GM04503 (cell line): ENCODE measurements around the gene PLD5.

ENCODE experiments used
- DNase-seq: peaks from one replicate; pipeline ENCODE4 v3.0.0-alpha.2; 2012; ENCODE audit warnings: low read depth

Gene PLD5

GRCh38 chr1:242524571-242525359, at the start of gene PLD5:
Gene PLD5, minus strand, starts transcription at chr1:242524697.
- DNase-seq = no peak

DNA sequence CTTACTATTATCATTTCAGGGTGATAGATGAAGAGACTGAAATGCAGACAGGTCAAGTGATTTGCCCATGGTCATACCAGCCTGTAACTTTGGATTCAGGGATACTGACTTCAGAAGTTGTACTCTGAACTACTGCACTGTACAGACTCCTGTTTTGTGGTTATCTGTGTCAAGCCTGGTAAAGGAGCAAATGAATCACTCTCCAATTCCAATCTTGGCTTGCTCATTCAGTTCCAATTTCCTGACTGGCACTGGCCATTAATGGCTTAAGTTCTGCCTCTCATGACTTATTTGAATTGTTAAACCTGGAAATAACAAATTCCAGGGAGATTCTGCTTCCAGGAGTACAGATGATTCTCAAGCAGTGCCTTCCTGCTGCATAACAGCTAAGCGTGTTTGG, 45.4 kb upstream of the PLD5 start:
- DNase-seq = no peak

DNA sequence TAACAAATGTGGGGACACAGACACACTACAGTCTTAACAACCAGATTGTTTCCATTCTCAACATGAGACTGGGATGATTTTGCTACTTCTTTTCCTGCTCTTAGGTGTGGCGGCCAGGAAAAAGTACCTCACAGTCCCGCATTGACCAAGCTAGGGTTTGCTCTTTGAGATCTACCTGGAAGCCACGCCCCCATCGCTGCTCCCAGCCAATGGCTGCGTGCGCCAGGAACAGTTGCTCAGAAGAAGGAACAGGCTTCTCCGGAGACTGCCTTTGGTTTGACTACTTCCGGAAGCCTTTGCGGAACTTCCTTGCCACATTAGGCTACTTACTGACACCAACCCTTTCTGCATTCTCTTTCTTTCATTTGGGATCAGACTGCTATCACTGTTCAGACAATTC, 44.2 kb upstream of the PLD5 start:
- DNase-seq = no peak

DNA sequence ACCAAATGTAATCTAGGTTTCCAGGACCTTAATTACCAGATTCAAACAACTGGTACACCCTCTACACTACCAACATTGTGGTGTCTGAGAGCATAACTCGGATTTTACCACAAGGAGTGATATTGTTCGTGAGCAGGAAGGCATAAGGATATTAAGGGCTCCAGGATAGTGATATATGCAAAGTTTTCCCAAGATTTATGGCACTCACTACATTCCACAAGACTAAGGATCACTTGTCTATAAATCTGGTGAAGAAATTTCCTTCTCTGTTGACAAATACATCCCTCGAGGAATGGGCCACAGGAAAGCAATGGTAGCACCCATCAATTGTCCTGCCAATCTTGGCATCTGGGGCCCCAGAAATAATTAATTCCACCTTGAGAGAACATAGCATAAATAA, 43.1 kb upstream of the PLD5 start:
- DNase-seq = no peak

DNA sequence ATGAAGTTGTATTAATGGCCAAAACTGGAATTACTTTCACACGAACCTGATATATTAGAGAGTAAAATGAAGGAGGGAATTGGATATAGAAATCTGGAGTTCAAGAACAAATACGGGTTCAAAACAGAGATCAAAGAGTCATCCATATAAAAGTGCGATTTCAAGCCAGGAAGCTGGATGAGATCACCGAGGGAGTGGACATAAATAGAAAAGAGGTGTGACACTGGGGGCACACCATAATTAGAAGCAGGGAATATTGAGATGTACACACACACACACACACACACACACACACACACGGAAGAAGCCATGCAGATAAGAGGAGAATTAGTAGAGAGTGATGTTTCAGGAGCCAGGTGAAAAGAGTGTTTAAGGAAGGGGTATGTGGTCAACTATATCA, 32.3 kb upstream of the PLD5 start:
- DNase-seq = no peak

GRCh38 chr1:242556276-242556675, 31.8 kb upstream of the PLD5 start:
- no peak for DNase-seq

DNA sequence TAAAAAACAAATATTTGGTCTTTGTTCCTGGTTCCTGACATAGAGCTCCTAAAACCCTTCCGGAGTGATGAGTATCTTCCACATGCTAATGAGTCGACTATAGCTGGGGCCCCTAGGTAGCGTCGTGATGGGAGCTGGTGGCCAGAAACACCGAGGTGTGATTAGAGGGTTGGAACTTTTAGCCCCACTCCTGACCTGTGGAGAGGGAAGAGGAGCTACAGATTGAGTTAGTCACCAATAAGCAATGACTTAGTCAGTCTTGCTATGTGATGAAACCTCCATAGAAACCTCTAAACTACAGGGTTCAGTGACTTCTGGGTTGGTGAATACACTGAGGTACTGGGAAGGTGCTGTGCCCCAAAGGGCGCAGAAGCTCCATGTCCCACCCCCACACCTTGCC, 30.1 kb upstream of the PLD5 start:
- no peak for DNase-seq

DNA sequence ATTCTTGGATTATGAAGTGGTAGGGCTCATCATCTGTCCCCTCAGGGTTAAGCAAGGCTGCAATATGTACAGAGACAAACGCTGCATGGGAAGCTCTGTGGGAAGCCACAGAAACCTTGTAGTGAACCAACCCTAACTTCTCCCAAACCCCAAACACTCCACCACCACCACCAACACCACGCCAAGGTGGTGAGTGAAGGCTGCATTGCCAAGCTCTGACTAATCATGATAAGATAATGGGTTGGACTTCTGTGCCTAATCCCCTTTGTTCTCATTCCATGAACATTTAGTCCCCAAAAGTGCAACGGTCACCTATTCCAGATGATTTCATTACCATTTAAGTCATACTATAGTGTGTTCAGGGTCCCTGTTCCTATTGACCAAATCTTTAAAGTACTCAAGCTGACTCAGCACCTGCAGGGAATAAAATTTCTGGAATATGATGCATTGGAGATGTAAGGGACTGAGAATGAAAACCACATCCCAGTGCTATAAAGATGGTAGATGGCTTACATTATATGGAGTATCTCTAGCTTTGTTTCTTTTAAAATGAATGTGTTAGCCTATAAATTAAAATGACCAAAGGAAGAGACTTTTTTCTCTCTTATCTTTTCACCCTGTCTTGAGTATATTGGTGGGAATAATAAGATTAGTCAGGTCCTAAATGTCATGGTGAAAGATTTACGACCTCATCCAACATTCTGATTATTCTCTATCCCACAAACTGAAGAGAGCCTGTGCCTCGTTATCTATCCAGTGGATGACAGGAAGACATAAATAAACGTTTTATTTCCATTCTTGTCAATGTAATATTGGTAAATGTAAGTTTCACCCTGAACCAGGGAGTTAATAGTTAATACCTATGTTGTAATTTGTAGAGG, 22.6 kb upstream of the PLD5 start:
- DNase-seq = no peak

DNA sequence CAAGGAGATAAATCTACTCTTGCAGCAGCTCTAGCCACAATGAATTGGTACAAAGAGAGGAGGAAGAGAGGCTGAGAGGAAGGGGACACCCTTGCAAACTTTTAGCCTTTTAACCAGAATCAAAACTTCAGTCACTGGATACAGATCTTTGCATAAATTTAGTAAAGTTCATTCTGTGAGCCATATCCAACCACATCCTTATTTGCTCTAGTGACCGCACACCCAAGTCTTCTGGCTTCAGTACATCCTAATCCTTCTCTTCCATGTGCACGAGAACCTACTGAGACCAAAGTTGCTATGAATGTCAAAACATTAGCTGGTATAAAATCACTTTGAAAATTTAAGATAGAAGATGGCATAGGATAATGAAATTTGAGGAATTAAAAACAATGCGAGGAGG, 21.9 kb upstream of the PLD5 start:
- no peak for DNase-seq

DNA sequence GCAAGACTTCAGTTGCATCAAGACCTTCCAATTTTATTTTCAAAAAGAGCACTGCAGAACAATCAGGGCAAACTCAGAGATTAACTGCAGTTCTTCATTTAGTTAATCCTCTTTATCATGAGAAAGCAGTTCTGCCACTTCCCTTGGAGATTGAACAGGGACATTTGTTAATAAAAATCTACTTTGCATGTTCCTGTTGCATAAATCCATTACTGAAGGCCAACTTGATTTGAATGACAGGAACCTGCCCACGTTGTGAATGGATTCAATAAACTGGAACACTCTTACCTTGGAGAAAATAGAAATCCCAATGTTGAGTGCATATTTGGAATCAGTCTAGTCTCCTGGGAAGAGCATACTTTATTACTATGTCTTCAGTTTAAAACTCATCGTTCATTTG, 19.6 kb upstream of the PLD5 start:
- DNase-seq = no peak

DNA sequence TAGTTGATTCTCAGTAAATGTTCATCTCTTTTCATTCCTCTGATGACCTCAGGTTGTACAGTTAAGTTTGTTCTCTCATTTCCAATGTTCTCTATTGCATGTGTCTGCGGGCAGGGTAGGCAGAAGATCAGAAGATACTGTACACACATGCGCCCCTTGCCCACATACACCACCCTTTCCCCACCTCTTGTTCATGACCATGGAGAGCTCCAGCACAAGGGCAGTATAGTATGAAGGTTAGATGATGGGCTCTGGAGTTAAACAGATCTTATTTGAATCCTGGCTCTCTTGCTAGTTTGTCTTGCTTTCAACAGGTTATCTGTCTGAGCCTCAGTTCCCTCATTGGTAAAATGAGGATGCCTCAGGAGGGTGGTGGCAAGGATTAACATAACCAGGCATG, 17.8 kb upstream of the PLD5 start:
- no peak for DNase-seq

DNA sequence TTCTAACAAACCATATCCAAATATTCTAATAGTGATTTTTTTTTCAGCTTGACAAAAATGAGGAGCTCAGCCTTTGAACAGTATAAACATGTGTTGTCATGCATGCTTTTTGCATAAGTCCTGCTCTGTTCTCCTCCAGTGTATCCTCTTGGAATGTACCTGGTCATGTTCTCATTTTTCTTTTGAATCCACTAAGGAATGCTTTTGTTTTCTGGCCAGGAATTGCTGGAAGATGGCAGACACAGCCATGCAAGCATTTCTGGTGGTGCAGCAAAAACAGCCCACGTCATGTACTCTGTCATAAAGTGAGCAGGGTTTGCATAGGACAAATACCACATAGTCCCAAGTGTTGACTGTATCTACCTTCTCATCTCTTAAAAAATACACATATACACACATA, 11.5 kb upstream of the PLD5 start:
- no peak for DNase-seq

GRCh38 chr1:242534753-242535152, 10.3 kb upstream of the PLD5 start:
- no peak for DNase-seq

- no peak for DNase-seq
These were observed 6.3 kb upstream of the PLD5 start for GRCh38 chr1:242530761-242531160.

DNA sequence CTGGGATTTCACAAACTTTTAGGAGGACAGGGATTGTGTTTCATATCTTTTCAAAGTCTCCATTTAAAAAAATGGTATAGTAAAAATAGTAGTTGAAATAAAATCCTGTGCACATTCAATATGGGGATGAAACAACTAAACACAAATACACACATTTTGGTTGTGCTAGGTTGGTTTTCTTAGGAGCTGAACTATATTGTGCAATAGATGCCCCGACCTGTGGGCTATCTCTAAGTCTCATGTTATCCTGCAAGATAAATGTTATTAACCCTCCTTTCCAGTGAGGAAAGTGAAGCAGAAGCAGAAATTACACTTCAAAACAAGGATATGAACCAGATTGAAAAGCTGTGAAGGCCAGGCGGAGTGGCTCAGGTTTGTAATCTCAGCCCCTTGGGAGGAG, 1.3 kb upstream of the PLD5 start:
- DNase-seq = no peak

DNA sequence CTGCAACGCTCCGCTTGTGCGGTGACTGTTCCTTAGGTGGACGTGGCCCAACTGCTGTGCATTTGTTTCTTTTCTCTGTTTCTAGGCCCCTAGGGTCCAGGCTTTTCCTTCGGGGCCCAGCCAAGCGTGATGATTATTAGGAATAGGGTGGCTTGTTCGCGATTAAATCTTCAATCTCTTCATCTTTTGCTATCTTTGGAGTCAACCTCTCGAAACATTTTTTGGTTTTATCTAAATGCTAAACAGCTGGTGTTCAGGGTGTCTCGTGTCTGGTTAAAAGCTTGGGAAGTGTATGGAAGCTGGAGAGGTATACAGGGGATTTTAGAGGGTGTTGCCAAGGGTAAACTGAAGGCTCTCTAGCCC, 844 bp upstream of the PLD5 start:
- no peak for DNase-seq

DNA sequence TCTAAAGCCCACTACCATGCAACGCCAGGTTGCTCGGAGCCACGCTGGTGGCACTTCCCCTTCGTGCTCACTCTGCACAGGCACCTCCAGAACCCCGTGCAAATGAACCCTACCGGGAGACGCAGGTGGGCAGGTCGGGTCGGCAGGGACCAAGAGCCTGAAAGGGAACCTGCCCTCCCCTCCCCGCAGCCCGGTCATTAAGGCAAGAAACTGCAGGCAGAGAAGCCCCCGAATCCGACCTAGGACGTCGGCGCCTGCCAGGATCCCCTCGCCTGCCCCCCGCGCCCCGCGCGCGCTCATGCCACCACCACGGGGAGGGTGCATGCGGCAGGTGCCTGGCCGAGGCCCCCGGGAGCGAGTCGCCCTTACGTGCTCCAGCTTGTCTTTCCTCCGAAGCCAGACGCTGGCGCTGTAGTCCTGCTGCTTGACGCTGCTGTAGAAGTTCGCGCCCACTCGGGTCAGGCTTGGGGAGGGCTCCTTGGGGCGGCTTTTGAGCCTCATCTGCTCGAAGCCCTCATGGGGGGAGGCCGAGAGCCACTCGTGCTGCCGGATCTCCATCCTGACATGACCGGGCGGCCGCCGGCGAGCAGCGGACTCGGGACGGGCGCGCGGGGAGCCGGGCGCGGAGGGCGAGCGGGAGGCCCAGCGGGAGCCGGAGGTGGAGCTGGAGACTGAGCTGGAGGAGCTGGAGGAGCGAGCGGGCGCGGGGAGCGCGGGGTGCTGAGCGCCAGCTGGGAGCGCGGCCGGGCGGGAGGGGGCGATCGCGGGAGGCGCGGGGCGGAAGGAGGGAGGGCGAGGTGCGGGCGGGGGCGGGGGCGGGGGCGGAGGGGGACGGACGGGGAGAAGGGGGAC, 552 bp downstream of the PLD5 start:
- no peak for DNase-seq

DNA sequence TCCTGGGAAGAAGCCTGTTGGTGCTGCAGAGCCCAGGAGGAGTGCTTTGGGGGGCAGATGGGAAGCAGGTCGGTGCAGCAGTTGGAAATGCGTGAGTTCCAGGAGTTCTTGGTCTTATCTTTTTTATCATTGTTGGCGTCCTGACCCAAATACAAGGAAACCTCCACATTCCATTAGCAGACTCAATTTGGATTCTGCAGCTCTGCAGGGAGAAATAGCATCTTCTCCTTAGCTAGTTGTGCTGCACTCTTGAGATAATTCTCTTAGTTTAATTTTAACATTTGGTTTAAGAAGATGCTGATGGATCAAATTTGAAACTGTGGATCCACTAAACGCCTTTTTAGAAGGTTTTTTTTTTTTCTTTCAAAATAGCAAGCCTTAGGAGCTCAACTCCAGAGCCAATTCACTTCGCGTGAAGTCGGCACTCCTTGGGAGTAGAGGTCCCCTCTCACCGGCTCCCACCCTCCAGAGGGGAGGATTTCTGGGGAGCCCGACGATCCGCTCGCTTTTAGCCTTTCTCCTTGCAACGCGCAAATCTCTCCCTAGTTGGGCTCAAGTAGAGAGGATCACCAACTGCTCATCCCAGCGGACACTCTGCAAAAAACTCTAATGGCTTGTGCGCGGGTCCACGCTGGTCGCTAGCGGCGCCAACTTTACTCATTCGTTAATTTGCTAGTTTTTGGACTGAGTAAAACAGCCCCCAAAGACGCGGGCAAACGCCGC, 1.3 kb downstream of the PLD5 start:
- DNase-seq = no peak

- DNase-seq = no peak
These were observed 2.1 kb downstream of the PLD5 start for GRCh38 chr1:242522304-242522945.

DNA sequence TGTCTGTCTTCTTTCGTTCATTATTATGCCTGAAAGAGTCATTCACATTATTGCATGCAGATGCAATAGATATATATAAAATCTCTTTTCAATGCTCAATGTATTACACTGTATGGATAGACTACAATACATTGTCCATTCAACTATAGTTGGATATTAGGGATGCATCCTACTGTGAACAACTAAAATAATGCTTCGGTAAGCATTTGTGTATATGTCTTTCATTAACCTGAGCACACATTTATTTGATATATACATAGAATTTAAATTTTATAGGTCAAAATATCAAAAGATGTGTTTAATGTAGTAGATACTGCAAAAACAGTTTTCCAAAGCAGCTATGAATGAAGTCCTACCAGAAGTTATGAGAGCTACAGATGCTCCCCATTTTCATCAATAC, 8.9 kb downstream of the PLD5 start:
- no peak for DNase-seq

DNA sequence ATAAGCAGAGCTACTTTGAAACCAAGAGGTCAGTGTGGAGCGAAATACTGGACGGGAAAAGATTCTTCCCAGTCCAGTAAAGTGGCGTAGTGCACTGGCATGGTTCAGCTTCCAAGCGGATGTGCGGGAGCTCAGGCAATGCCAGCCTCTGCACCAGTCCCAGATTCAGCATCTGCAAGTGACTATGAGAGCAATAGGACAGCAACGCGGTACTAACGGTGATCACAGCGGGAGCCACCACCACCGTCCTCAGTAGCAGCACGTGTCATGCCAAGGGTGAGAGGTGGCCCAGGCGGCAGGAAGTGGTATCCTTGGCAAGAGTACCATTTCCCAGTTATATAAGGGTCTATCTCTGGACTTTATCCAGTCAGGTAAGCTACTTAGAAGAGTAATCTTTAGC, 17.8 kb downstream of the PLD5 start:
- DNase-seq = no peak
